Measurements from ENCODE around the gene GPRC5C. TPM values are rescaled to one million over a fixed set of nuclear protein-coding genes. Genes with fewer than 3 reads are reported as not detected.

The GPRC5C gene
- total and polyA plus RNA-seq, 9 of the 15 experiments (the other 6 are each of a cell fraction or from before 2014, with no cell fraction given), result 0.28 to 9.0 (median 4.1) TPM

DNA sequence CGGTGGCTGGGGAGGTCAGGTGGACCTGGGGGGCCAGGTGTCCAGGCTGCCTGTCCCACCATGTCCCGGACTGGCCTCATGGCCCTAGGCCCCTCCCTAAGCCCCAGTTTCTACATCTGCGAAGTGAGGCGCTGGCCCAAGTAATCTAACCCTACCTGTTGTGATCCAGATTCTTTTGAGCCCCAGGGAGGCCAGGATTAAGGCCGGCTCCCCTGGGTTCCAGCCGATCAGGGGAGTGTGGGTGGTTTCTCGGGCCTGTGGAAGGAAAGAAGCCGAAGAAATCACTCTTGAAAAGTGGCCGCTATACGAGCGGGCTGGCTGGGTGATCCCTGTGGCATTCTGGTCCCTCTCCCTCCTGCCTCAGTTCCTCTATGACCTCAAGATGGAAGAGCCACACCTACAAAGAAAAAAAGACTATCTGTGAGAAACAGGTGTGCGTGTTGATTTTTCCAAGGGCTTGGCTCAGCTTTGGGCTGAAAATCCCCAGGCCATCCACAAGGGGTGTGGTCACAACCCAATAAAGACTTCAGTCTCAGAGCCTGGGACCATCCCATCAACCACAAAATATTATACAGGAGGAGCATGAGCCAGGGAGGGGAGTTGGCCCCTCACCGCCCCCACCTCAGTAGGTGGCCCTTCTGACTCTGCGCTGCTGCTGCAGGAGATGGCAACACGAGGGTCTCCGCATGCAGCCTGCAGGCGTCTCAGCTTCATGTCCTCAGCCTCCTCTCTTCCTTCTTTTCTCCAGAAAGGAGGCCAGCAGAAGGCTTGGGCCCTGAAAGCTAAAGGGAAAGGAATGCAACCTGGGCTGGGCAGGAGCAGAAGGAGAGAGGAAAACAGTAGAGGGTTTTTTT, 44.3 kb upstream of the GPRC5C start:
- H4K20me1 ChIP-seq (replicated peaks; ENCODE audit: control insufficient read depth, insufficient read depth, low read length), result no peaks in the 10 kb centered on the region
- H3K36me3 ChIP-seq (ENCODE audit: control insufficient read depth, insufficient read depth, low read length), result no peaks in the 10 kb centered on the region
- H3K9me3 ChIP-seq (replicated peaks; ENCODE audit: control insufficient read depth, insufficient read depth, low read depth, low read length), result no peaks in the 10 kb centered on the region
- TF ChIP-seq, protein P1, sequence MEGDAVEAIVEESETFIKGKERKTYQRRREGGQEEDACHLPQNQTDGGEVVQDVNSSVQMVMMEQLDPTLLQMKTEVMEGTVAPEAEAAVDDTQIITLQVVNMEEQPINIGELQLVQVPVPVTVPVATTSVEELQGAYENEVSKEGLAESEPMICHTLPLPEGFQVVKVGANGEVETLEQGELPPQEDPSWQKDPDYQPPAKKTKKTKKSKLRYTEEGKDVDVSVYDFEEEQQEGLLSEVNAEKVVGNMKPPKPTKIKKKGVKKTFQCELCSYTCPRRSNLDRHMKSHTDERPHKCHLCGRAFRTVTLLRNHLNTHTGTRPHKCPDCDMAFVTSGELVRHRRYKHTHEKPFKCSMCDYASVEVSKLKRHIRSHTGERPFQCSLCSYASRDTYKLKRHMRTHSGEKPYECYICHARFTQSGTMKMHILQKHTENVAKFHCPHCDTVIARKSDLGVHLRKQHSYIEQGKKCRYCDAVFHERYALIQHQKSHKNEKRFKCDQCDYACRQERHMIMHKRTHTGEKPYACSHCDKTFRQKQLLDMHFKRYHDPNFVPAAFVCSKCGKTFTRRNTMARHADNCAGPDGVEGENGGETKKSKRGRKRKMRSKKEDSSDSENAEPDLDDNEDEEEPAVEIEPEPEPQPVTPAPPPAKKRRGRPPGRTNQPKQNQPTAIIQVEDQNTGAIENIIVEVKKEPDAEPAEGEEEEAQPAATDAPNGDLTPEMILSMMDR (IDR thresholded peaks at IDR 0.05 in 2 of 3, conservative IDR thresholded peaks at IDR 0.05 in 1 of 3; ENCODE audit: insufficient read depth in 2 of 3, low read depth in 1 of 3, low read length in 3 of 3), result 0 out of 6 replicates have a peak, but pooled peaks of 2 of the 3 experiments have one; percentile 2 to 8
- TF ChIP-seq, protein P2, sequence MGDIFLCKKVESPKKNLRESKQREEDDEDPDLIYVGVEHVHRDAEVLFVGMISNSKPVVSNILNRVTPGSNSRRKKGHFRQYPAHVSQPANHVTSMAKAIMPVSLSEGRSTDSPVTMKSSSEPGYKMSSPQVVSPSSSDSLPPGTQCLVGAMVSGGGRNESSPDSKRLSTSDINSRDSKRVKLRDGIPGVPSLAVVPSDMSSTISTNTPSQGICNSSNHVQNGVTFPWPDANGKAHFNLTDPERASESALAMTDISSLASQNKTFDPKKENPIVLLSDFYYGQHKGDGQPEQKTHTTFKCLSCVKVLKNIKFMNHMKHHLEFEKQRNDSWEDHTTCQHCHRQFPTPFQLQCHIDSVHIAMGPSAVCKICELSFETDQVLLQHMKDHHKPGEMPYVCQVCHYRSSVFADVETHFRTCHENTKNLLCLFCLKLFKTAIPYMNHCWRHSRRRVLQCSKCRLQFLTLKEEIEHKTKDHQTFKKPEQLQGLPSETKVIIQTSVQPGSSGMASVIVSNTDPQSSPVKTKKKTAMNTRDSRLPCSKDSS (IDR thresholded peaks at IDR 0.05; ENCODE audit: low read depth, partially characterized antibody), result no peak
- no peak for TF ChIP-seq ZNF324 (CRISPR knock-in tag; IDR thresholded peaks at IDR 0.05)
- TF ChIP-seq, protein P3, sequence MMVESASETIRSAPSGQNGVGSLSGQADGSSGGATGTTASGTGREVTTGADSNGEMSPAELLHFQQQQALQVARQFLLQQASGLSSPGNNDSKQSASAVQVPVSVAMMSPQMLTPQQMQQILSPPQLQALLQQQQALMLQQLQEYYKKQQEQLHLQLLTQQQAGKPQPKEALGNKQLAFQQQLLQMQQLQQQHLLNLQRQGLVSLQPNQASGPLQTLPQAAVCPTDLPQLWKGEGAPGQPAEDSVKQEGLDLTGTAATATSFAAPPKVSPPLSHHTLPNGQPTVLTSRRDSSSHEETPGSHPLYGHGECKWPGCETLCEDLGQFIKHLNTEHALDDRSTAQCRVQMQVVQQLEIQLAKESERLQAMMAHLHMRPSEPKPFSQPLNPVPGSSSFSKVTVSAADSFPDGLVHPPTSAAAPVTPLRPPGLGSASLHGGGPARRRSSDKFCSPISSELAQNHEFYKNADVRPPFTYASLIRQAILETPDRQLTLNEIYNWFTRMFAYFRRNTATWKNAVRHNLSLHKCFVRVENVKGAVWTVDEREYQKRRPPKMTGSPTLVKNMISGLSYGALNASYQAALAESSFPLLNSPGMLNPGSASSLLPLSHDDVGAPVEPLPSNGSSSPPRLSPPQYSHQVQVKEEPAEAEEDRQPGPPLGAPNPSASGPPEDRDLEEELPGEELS (CRISPR knock-in tag; IDR thresholded peaks at IDR 0.05; ENCODE audit: borderline replicate concordance), result no peak
- TF ChIP-seq ZNF696 (CRISPR knock-in tag; conservative IDR thresholded peaks at IDR 0.05), result no peak
- in situ Hi-C loops (cut with MboI) (no loop called here), intact Hi-C loops (cut with micrococcal nuclease) (no loop called here)
- DNase-seq (ENCODE audit: extremely low read depth in 1 of 4, low spot score in 3 of 4) (peak in 2 of 4 experiments; percentile 28 to 35), ATAC-seq (peak; percentile 39; the same call in 1 of the 3 replicates), FAIRE-seq (no peak)
- BruUV-seq (replicated peaks), result no TSS peak
- 17% methylated on average over 17 of the region's 17 CpGs for WGBS (ENCODE audit: insufficient coverage, low coverage, missing lambda C conversion rate)
- no peaks in the 10 kb centered on the region for H3K79me2 ChIP-seq (ENCODE audit: control insufficient read depth, insufficient read depth, low read length)
- H3K27ac ChIP-seq (ENCODE audit: extremely low read depth, low read depth, low read length), result no peak overlapping the region
- H3K4me3 ChIP-seq, result no peak overlapping the region
- ChIA-PET POLR2A (interaction anchor here (1.2 kb wide), 1 partner anchor 97 kb away, joined by 3 read pairs; no protein-coding TSS in a partner anchor), CTCF (ENCODE audit: low intra/inter-chr PET ratio) (no interaction called here)
- no peak overlapping the region for H2AFZ ChIP-seq (ENCODE audit: low read depth, low read length)
- H3K9me1 ChIP-seq (ENCODE audit: control insufficient read depth, insufficient read depth, low read length), result no peaks in the 10 kb centered on the region
- no peak overlapping the region for H3K9ac ChIP-seq (ENCODE audit: insufficient read depth in 1 of 2, low read depth in 2 of 2, low read length in 2 of 2)
- H3K4me1 ChIP-seq (replicated peaks in 1 of 2; ENCODE audit: control insufficient read depth in 2 of 2, insufficient read depth in 2 of 2, low read length in 2 of 2), result no peaks in the 10 kb centered on the region; a peak in 2 of 5 replicates
- no peak overlapping the region for H3K4me2 ChIP-seq (ENCODE audit: insufficient read depth, low read length)
- peaks cover 30 to 43% of the 10 kb centered on the region in 2 experiments; a peak in 4 of 5 replicates for H3K27me3 ChIP-seq (ENCODE audit: control insufficient read depth in 2 of 2, insufficient read depth in 2 of 2, low read length in 2 of 2)
